Measurements from ENCODE around the gene MSH4.
A peak's percentile ranks its signal among the peaks of the same experiment; 100 is the strongest.
"Not testable (repeated sequence)": the region's sequence is repeated elsewhere in the genome, so short reads cannot be mapped to it uniquely, and the experiment has no call there.

The MSH4 gene

GRCh38 chr1:75901371-75901770 lies 104.7 kb downstream of the MSH4 start:
- no peaks in the 10 kb centered on the region for H3K36me3 ChIP-seq
- no peaks in the 10 kb centered on the region for H3K27me3 ChIP-seq
- no peak overlapping the region for H3K27ac ChIP-seq
- no peaks in the 10 kb centered on the region for H4K20me1 ChIP-seq
- no peak overlapping the region for H3K4me3 ChIP-seq
- H3K9ac ChIP-seq, result no peak overlapping the region
- no peak overlapping the region for H3K4me2 ChIP-seq
- TF ChIP-seq Cebpa-rat (IDR thresholded peaks at IDR 0.05), result no peak
- no peaks in the 10 kb centered on the region for H3K9me3 ChIP-seq (replicated peaks in 1 of 11)
- H3K4me1 ChIP-seq, result no peaks in the 10 kb centered on the region

- Histone ChIP-seq H3K4me1 (no peaks in the 10 kb centered on the region), H3K4me2 (no peak overlapping the region), H3K27me3 (peaks cover 0 to 6% (median 0%) of the 10 kb centered on the region in 11 experiments; a peak in 6 of 22 replicates), H3K9me3 (replicated peaks in 1 of 11) (peaks cover 7 to 9% (median 8%) of the 10 kb centered on the region in 11 experiments; a peak in 16 of 22 replicates), H3K9ac (no peak overlapping the region), H3K4me3 (no peak overlapping the region), H3K36me3 (no peaks in the 10 kb centered on the region), H3K27ac (no peak overlapping the region), H4K20me1 (no peaks in the 10 kb centered on the region)
- no peak for TF ChIP-seq Cebpa-rat (IDR thresholded peaks at IDR 0.05)
Measured at GRCh38 chr1:75908717-75909152, 112.1 kb downstream of the MSH4 start.

- Histone ChIP-seq H3K27ac (no peak overlapping the region), H3K9ac (no peak overlapping the region)
- TF ChIP-seq Cebpa-rat (IDR thresholded peaks at IDR 0.05), result no peak
Measured at GRCh38 chr1:75916834-75917233, 120.2 kb downstream of the MSH4 start.

GRCh38 chr1:75922698-75923097 lies 126.0 kb downstream of the MSH4 start:
- Histone ChIP-seq H3K4me2 (no peak overlapping the region), H3K4me1 (no peaks in the 10 kb centered on the region)

More at GRCh38 chr1:75916834-75917233, 120.2 kb downstream of the MSH4 start:
- Histone ChIP-seq H3K27me3 (peaks cover 0 to 4% (median 0%) of the 10 kb centered on the region in 11 experiments; a peak in 5 of 22 replicates), H3K9me3 (replicated peaks in 1 of 11) (no peaks in the 10 kb centered on the region), H3K4me1 (no peaks in the 10 kb centered on the region), H4K20me1 (no peaks in the 10 kb centered on the region), H3K4me2 (no peak overlapping the region), H3K36me3 (no peaks in the 10 kb centered on the region), H3K4me3 (no peak overlapping the region)

GRCh38 chr1:75932304-75932703 lies 135.6 kb downstream of the MSH4 start, which contains the start of gene ASB17:
Gene ASB17, minus strand, starts transcription at chr1:75932404. Its CDS starts 113 bp downstream, at chr1:75932291.
- Histone ChIP-seq H3K36me3 (no peaks in the 10 kb centered on the region), H3K4me3 (no peak within 1 kb of the TSS), H3K27me3 (no peaks in the 10 kb centered on the region), H3K4me1 (no peaks in the 10 kb centered on the region; a peak in 1 of 20 replicates), H3K9me3 (replicated peaks in 1 of 11) (no peaks in the 10 kb centered on the region), H3K27ac (no peak within 1 kb of the TSS), H4K20me1 (no peaks in the 10 kb centered on the region), H3K4me2 (no peak within 1 kb of the TSS), H3K9ac (no peak within 1 kb of the TSS)
- no peak for TF ChIP-seq Cebpa-rat (IDR thresholded peaks at IDR 0.05)

More at GRCh38 chr1:75922698-75923097, 126.0 kb downstream of the MSH4 start:
- no peak overlapping the region for H3K4me3 ChIP-seq
- no peak overlapping the region for H3K9ac ChIP-seq
- H3K9me3 ChIP-seq (replicated peaks in 1 of 11), result no peaks in the 10 kb centered on the region
- H4K20me1 ChIP-seq, result no peaks in the 10 kb centered on the region
- TF ChIP-seq Cebpa-rat (IDR thresholded peaks at IDR 0.05), result no peak
- H3K27ac ChIP-seq, result no peak overlapping the region
- no peaks in the 10 kb centered on the region for H3K36me3 ChIP-seq
- no peaks in the 10 kb centered on the region for H3K27me3 ChIP-seq

GRCh38 chr1:75937034-75937433 lies 140.4 kb downstream of the MSH4 start:
- H3K4me3 ChIP-seq, result no peak overlapping the region
- no peak overlapping the region for H3K27ac ChIP-seq
- H3K9ac ChIP-seq, result no peak overlapping the region
- no peaks in the 10 kb centered on the region for H3K36me3 ChIP-seq
- TF ChIP-seq Cebpa-rat (IDR thresholded peaks at IDR 0.05), result no peak
- peaks cover 0 to 10% (median 6%) of the 10 kb centered on the region in 11 experiments; a peak in 8 of 22 replicates for H3K9me3 ChIP-seq (replicated peaks in 1 of 11)
- no peaks in the 10 kb centered on the region for H4K20me1 ChIP-seq
- H3K4me1 ChIP-seq, result no peaks in the 10 kb centered on the region; a peak in 1 of 20 replicates
- no peaks in the 10 kb centered on the region for H3K27me3 ChIP-seq
- peak overlapping the region in 1 of 11 experiments; percentile 11; a peak in 1 of 22 replicates for H3K4me2 ChIP-seq

GRCh38 chr1:75943037-75943436 lies 146.4 kb downstream of the MSH4 start:
- H3K4me2 ChIP-seq, result peak overlapping the region in 7 of 11 experiments; percentile 11 to 59 (median 35); a peak in 12 of 22 replicates
- not testable (repeated sequence) for H4K20me1 ChIP-seq

GRCh38 chr1:75950176-75950575 lies 153.5 kb downstream of the MSH4 start:
- Histone ChIP-seq H4K20me1 (no peaks in the 10 kb centered on the region), H3K9me3 (replicated peaks in 1 of 11) (peaks cover 5 to 17% (median 9%) of the 10 kb centered on the region in 11 experiments; a peak in 19 of 22 replicates), H3K4me2 (no peak overlapping the region), H3K4me1 (0 out of 20 replicates have a peak, but pooled peaks cover 0 to 7% (median 0%) of the 10 kb centered on the region in 10 experiments), H3K27me3 (no peaks in the 10 kb centered on the region), H3K9ac (no peak overlapping the region), H3K36me3 (no peaks in the 10 kb centered on the region), H3K4me3 (no peak overlapping the region), H3K27ac (no peak overlapping the region)
- no peak for TF ChIP-seq Cebpa-rat (IDR thresholded peaks at IDR 0.05)

More at GRCh38 chr1:75943037-75943436, 146.4 kb downstream of the MSH4 start:
- Histone ChIP-seq H3K4me1 (peaks cover 0 to 11% (median 5%) of the 10 kb centered on the region in 10 experiments; a peak in 12 of 20 replicates), H3K9me3 (replicated peaks in 1 of 11) (peaks cover 5 to 31% (median 26%) of the 10 kb centered on the region in 11 experiments; a peak in 21 of 22 replicates), H3K27ac (peak overlapping the region in 1 of 11 experiments; percentile 32; a peak in 2 of 22 replicates)
- H3K27me3 ChIP-seq, H3K4me3 ChIP-seq, H3K9ac ChIP-seq, H3K36me3 ChIP-seq: not testable (repeated sequence)

GRCh38 chr1:75952016-75952415 lies 155.3 kb downstream of the MSH4 start:
- Histone ChIP-seq H4K20me1 (no peaks in the 10 kb centered on the region), H3K4me1 (0 out of 20 replicates have a peak, but pooled peaks cover 0 to 7% (median 0%) of the 10 kb centered on the region in 10 experiments), H3K9ac (no peak overlapping the region), H3K27ac (no peak overlapping the region), H3K27me3 (no peaks in the 10 kb centered on the region), H3K9me3 (replicated peaks in 1 of 11) (peaks cover 0 to under 1% (median 0%) of the 10 kb centered on the region in 11 experiments; a peak in 2 of 22 replicates), H3K4me3 (no peak overlapping the region), H3K4me2 (no peak overlapping the region), H3K36me3 (no peaks in the 10 kb centered on the region)
- TF ChIP-seq Cebpa-rat (IDR thresholded peaks at IDR 0.05), result no peak

- no peak for TF ChIP-seq Cebpa-rat (IDR thresholded peaks at IDR 0.05)
- no peaks in the 10 kb centered on the region for H3K36me3 ChIP-seq
- H3K4me1 ChIP-seq, result 0 out of 20 replicates have a peak, but pooled peaks cover 0 to 7% (median 0%) of the 10 kb centered on the region in 10 experiments
- H3K27me3 ChIP-seq, result no peaks in the 10 kb centered on the region
- H3K4me3 ChIP-seq, result no peak overlapping the region
- H4K20me1 ChIP-seq, result no peaks in the 10 kb centered on the region
- no peak overlapping the region for H3K9ac ChIP-seq
- H3K27ac ChIP-seq, result no peak overlapping the region
- H3K4me2 ChIP-seq, result no peak overlapping the region
- no peaks in the 10 kb centered on the region for H3K9me3 ChIP-seq (replicated peaks in 1 of 11)
Measured at GRCh38 chr1:75953461-75953860, 156.8 kb downstream of the MSH4 start.
